Measurements from ENCODE around the gene ANGEL1. TPM values are rescaled to one million over a fixed set of nuclear protein-coding genes. Genes with fewer than 3 reads are reported as not detected.

ANGEL1 gene
- total RNA-seq, 4 donors from 2014 or later: 21.6 to 27.7 (median 26.1) TPM

DNA sequence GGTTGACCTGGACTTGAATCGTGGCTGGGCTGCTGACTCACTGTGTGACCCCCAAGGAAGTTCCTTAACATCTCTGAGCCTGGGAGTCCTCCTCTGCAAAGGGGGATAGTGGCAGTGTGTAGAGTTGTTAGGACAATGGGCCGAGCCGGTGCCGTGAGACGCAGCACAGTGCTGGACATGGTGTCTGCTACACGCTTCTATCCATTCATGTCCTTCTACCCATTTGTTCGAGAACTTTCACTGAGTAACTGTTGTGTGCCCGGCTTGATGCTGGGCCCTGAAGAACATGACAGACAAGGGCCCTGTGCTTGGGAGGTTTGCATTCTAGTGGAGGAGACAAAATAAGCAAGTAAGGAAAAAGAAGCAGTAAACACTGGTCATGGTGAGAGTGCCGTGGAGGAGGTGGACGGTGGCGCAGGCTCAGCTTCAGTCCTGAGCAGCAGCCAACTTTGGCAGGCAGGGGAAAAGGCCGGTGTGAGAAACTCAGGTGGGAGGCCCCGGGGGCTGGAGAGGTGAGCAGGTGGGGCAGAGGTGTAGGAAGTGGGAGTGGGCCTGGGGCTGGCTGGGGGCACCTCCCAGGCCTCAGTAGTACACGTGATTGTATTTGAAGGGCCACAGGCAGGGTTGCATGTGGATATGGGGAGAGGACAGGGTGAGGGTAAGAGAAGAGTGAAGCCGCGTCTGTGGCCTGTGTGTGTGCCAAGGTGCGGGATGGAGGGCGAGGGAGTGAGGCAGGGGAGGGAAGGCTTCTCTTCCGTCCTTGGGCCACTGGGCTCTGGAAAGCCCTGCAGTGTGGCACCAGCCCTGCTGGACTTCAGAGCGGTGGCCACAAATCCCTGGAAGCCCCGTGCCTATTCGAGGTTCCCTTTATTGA, 37.6 kb downstream of the ANGEL1 start:
- peak overlapping the region in 2 of 4 donors; percentile 85 to 89 for H3K27ac ChIP-seq
- H3K4me1 ChIP-seq: peaks cover 0 to 39% (median 19%) of the 10 kb centered on the region in 4 donors
- no peak for DNase-seq (ENCODE audit: low spot score in 2 of 2)
- WGBS, 2 donors: 80 to 85% methylated on average over 22 of the region's 22 CpGs
- H3K36me3 ChIP-seq: peaks cover 0 to 41% (median 0%) of the 10 kb centered on the region in 3 donors
- no peak for TF ChIP-seq EP300 (IDR thresholded peaks at IDR 0.05)
- H3K27me3 ChIP-seq: no peaks in the 10 kb centered on the region
- H3K9me3 ChIP-seq: no peaks in the 10 kb centered on the region
- no peak overlapping the region for H3K4me3 ChIP-seq

DNA sequence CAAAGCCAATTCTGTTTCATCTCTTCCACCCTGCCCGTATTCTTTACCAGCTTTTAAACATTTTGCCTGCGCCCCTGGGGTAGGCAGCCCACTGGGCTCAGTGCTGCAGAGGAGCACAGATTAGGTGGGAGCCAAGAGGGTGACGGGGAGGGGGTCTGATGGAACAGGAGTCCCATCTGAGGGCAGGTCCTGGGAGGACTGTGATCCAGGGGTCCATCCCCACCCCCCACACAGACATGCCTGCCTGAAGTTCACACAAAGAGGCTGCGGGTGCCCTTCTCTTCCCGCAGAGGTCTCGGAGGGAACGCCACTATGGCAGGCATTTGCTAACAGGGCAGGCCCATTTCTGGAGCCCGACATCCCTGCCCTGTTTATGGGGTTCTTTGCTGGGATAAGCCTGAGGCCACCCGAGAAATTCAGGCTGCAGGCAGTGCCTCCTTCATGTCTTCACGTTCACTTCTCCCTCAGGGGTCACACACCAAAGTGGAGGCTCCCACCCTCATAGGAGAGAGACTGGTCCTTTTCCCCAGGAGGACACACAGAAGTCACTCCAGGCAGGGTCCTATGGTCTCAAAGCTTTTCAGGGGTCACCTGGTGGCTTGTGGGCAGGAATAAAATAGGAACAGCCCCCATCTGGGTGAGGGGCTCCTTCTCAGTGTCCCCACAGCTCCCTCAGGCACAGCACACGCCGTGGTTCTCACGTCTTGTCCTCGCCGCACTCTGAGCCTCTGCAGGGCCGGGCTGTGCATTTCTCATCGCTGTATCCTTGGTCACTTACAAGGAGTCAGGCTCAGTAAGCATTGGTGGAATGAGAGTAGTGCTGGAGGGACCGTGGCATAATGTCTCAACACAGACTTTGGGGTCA, 38.5 kb downstream of the ANGEL1 start:
- Histone ChIP-seq H3K9me3 (no peaks in the 10 kb centered on the region), H3K4me3 (no peak overlapping the region), H3K36me3 (peaks cover 0 to 37% (median 0%) of the 10 kb centered on the region in 3 donors), H3K27ac (peak overlapping the region; percentile 15 to 89 (median 56)), H3K4me1 (peaks cover 0 to 39% (median 20%) of the 10 kb centered on the region in 4 donors), H3K27me3 (no peaks in the 10 kb centered on the region)
- DNase-seq (ENCODE audit: low spot score in 2 of 2): no peak
- 76 to 86% methylated on average over 16 to 18 of the region's 18 CpGs for WGBS, 2 donors
- TF ChIP-seq POLR2A (IDR thresholded peaks at IDR 0.05) (no peak), EP300 (IDR thresholded peaks at IDR 0.05) (no peak)
- TF ChIP-seq, protein P1, sequence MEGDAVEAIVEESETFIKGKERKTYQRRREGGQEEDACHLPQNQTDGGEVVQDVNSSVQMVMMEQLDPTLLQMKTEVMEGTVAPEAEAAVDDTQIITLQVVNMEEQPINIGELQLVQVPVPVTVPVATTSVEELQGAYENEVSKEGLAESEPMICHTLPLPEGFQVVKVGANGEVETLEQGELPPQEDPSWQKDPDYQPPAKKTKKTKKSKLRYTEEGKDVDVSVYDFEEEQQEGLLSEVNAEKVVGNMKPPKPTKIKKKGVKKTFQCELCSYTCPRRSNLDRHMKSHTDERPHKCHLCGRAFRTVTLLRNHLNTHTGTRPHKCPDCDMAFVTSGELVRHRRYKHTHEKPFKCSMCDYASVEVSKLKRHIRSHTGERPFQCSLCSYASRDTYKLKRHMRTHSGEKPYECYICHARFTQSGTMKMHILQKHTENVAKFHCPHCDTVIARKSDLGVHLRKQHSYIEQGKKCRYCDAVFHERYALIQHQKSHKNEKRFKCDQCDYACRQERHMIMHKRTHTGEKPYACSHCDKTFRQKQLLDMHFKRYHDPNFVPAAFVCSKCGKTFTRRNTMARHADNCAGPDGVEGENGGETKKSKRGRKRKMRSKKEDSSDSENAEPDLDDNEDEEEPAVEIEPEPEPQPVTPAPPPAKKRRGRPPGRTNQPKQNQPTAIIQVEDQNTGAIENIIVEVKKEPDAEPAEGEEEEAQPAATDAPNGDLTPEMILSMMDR (IDR thresholded peaks at IDR 0.05): no peak

DNA sequence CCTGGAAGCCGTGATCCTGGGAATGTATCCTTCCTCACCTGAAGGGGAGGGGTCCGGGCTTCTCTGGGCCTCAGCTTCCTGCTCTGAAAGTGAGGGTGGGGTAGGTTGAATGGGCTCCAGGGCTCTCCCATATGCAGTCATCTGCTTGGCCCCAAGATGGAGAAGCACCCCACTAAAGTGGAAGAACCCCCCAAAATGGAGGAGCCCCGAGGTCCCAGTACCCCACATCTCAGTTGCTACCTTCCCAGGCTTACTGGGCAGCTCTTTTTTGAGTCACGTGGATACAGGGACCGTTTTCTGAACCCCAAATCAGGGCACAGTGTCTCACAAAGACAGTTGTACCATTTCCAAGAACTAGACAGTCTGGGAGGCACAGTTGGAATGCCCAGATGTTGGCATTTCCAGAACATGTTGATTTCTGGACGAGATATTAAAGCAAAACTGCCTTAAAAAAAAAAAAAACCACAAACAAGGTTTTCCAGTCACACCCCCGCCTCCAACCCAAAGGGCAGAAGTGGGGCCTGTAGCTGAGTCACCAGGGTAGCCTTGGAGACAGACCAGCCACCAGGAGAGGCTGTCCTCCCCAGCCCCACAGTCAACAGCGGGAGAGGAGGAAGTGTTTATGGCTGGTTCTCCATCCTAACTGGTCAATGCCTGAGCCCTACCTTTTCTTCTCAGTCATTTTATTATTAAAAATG, 39.3 kb downstream of the ANGEL1 start:
- DNase-seq (ENCODE audit: low spot score in 2 of 2): peak in 1 of 2 donors; percentile 58
- Histone ChIP-seq H3K4me1 (peaks cover 0 to 47% (median 27%) of the 10 kb centered on the region in 4 donors), H3K9me3 (no peaks in the 10 kb centered on the region), H3K4me3 (peak overlapping the region in 1 of 4 donors; percentile 4), H3K36me3 (peaks cover 0 to 29% (median 0%) of the 10 kb centered on the region in 3 donors), H3K27ac (peak overlapping the region; percentile 26 to 89 (median 72)), H3K27me3 (no peaks in the 10 kb centered on the region)
- 19 to 37% methylated on average over 7 to 8 of the region's 8 CpGs for WGBS, 2 donors
- TF ChIP-seq EP300 (IDR thresholded peaks at IDR 0.05) (no peak), POLR2A (IDR thresholded peaks at IDR 0.05) (no peak)
- TF ChIP-seq, protein P1 (IDR thresholded peaks at IDR 0.05): no peak

DNA sequence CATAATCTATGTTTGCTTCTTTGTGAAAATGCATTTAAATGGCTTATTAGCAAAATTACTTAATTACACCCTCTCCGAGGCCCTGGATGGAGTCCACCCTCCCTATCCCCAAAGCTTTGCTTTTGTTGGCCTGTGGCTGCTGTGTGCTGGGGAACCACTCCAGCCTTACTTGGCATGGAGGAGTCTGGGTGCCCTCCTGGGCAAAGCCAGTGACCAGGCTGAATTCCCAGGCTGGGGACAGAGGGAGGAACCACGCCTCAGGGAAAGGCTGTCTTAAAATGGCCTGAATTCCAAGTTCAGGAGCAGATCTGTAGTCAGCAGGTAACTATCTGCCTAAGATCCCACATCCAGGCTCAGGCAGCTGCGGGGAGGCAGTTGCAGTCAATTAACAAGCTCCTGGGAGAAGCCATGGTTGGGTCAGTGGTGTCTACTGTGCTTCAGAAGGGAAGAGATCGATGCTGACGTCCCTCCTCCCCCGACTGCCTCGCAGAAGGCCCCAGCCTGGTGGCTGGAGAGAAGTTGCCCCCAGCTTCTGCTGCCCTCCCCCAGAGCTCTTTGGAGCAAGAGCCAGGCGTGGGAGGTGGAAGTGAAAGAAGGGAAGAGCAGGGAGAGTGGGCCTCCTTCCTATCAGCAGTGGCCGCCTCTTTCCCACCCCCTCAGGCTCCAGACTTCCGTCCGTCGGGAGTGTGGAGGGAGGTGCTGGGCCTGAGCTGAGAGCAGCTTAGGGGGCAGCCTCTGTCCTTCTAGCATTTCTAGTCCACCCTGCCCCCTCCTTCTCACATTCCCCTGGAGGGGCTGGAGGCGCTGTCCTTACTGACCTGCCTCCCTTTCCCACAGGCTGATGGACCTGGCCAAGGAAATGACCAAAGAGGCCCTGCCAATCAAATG, 40.1 kb downstream of the ANGEL1 start:
- TF ChIP-seq POLR2A (IDR thresholded peaks at IDR 0.05) (no peak), EP300 (IDR thresholded peaks at IDR 0.05) (peak in 1 of 2 donors; percentile 4)
- peaks cover 0 to 21% (median 0%) of the 10 kb centered on the region in 3 donors for H3K36me3 ChIP-seq
- 18 to 21% methylated on average over 11 to 13 of the region's 13 CpGs for WGBS, 2 donors

DNA sequence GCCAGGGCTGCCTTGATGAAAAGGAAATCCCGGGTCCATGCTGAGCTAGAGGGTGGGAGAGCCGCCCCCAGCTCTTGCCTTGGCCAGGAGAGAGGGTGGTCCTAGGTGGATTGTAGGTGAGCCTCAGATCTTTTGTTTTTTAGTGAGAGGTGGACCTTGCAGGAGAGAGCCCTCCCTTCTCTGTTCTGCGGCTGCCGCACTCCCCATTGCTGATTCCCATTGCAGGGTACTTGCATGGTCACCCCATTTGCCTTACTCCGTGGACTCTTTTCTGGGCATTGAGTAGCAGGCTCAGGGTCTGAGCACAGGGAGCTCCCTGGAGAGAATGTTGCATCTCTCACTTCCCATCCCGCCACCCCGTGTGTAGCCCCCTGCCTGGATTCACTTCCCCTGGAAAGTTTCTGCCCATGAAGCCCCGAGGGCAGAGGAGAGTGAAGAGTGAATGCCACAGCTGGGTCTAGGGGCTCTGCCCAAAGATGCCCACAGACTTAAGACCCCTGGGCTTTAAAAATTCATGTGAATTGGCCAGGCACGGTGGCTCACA, 41.2 kb downstream of the ANGEL1 start:
- WGBS, 2 donors: 84 to 86% methylated on average over 9 of the region's 9 CpGs
- TF ChIP-seq EP300 (IDR thresholded peaks at IDR 0.05): no peak
- Histone ChIP-seq H3K9me3 (no peaks in the 10 kb centered on the region), H3K27ac (peak overlapping the region in 2 of 4 donors; percentile 85 to 89), H3K4me3 (no peak overlapping the region), H3K27me3 (no peaks in the 10 kb centered on the region), H3K36me3 (peaks cover 0 to 13% (median 0%) of the 10 kb centered on the region in 3 donors), H3K4me1 (peaks cover 0 to 57% (median 32%) of the 10 kb centered on the region in 4 donors)
- DNase-seq (ENCODE audit: low spot score in 2 of 2): peak in 1 of 2 donors; percentile 0

More for the DNA sequence above, 40.1 kb downstream of the ANGEL1 start:
- peak overlapping the region; percentile 26 to 89 (median 72) for H3K27ac ChIP-seq
- DNase-seq (ENCODE audit: low spot score in 2 of 2): peak in 1 of 2 donors; percentile 15
- H3K4me1 ChIP-seq: peaks cover 0 to 55% (median 32%) of the 10 kb centered on the region in 4 donors
- peak overlapping the region in 1 of 4 donors; percentile 4 for H3K4me3 ChIP-seq
- H3K9me3 ChIP-seq: no peaks in the 10 kb centered on the region
- H3K27me3 ChIP-seq: no peaks in the 10 kb centered on the region

Measured in tibial nerve (tissue), 4 donors.